Stimulated activated CD8-positive, alpha-beta memory T cell treated with anti-CD3 and anti-CD28 coated beads, Interleukin-7, amount 100 ng/mL, for 4 hours (primary cell): Measurements from ENCODE around the gene GNA14.
"Not testable (repeated sequence)": the region's sequence is repeated elsewhere in the genome, so short reads cannot be mapped to it uniquely, and the experiment has no call there.

ENCODE experiments used
- DNase-seq, 2 donors: peaks; one replicate each; pipeline ENCODE4 v3.0.0-alpha.2; 2020; ENCODE audit warnings: low read depth in 2 of 2

Gene GNA14

GRCh38 chr9:77534376-77535057 is 113.6 kb downstream of the GNA14 start:
- no peak for DNase-seq

- DNase-seq = no peak
Measured at GRCh38 chr9:77533671-77534070, 114.5 kb downstream of the GNA14 start.

GRCh38 chr9:77532607-77533006 is 115.5 kb downstream of the GNA14 start:
- DNase-seq = no peak

GRCh38 chr9:77531400-77531799 is 116.7 kb downstream of the GNA14 start:
- no peak for DNase-seq

GRCh38 chr9:77523891-77524290 is 124.2 kb downstream of the GNA14 start:
- DNase-seq = no peak

GRCh38 chr9:77521091-77521490 is 127.0 kb downstream of the GNA14 start:
- no peak for DNase-seq

- no peak for DNase-seq
Measured at GRCh38 chr9:77518688-77519087, 129.4 kb downstream of the GNA14 start.

- DNase-seq = no peak
Measured at GRCh38 chr9:77516781-77517180, 131.3 kb downstream of the GNA14 start.

- no peak for DNase-seq
Measured at GRCh38 chr9:77514886-77515711, 133.0 kb downstream of the GNA14 start.

- DNase-seq = no peak
Measured at GRCh38 chr9:77513457-77513856, 134.7 kb downstream of the GNA14 start.

GRCh38 chr9:77512876-77513275 is 135.2 kb downstream of the GNA14 start:
- DNase-seq = no peak

- no peak for DNase-seq
Measured at GRCh38 chr9:77511525-77511924, 136.6 kb downstream of the GNA14 start.

GRCh38 chr9:77510666-77511065 is 137.5 kb downstream of the GNA14 start:
- DNase-seq = no peak

- DNase-seq = no peak
Measured at GRCh38 chr9:77508396-77508795, 139.7 kb downstream of the GNA14 start.

- DNase-seq = no peak
Measured at GRCh38 chr9:77507212-77507961, 140.7 kb downstream of the GNA14 start.

- DNase-seq = no peak
Measured at GRCh38 chr9:77505232-77505631, 142.9 kb downstream of the GNA14 start.

GRCh38 chr9:77502568-77502967 is 145.6 kb downstream of the GNA14 start:
- DNase-seq = no peak

GRCh38 chr9:77498891-77499290 is 149.2 kb downstream of the GNA14 start:
- DNase-seq = no peak

- no peak for DNase-seq
Measured at GRCh38 chr9:77497322-77498198, 150.6 kb downstream of the GNA14 start.

GRCh38 chr9:77495834-77496671 is 152.1 kb downstream of the GNA14 start:
- no peak for DNase-seq

- DNase-seq = not testable (repeated sequence)
Measured at GRCh38 chr9:77490279-77490678, 157.8 kb downstream of the GNA14 start.
